MCF 10A (cell line): Measurements from ENCODE around the gene NFS1. TPM values are rescaled to one million over a fixed set of nuclear protein-coding genes. Genes with fewer than 3 reads are reported as not detected.

Source experiments
- BruUV-seq: library from RNA; stranded (reverse); fragments of 400-500 nt; replicated peaks from 2 replicates; lab custom pipeline; 2021; lab: Mats Ljungman, UMichigan
- CTCF ChIA-PET: fragments of 300-600 bp; sonication (Branson Sonifier 250); formaldehyde crosslinking; extraction: SDS; loops from one replicate; lab custom pipeline; 2021; ENCODE audit warnings: antibody characterized with exemption, inconsistent platforms; lab: Yijun Ruan, JAX
- POLR2A ChIA-PET: fragments of 300-600, 350-650 bp; sonication (Branson Sonifier 250); formaldehyde crosslinking; extraction: SDS; loops from one replicate; lab custom pipeline; 2020; ENCODE audit warnings: antibody characterized with exemption, inconsistent platforms; lab: Yijun Ruan, JAX
- DNase-seq: peaks from one replicate; pipeline ENCODE4 v3.0.0-alpha.2; 2018; ENCODE audit not compliant: unreplicated experiment
- H3K27ac Mint-ChIP-seq: one replicate; pipeline ENCODE4 v1.8.0; 2022; ENCODE audit warnings: mild to moderate bottlenecking, low read depth, mixed read lengths; ENCODE audit not compliant: unreplicated experiment
- H3K27me3 Mint-ChIP-seq: one replicate; pipeline ENCODE4 v1.8.0; 2022; ENCODE audit warnings: mixed read lengths; ENCODE audit not compliant: insufficient read depth, unreplicated experiment
- H3K36me3 Mint-ChIP-seq: one replicate; pipeline ENCODE4 v1.8.0; 2022; ENCODE audit warnings: mild to moderate bottlenecking, moderate library complexity, mixed read lengths; ENCODE audit not compliant: insufficient read depth, unreplicated experiment
- H3K4me1 Mint-ChIP-seq: one replicate; pipeline ENCODE4 v1.8.0; 2022; ENCODE audit warnings: mixed read lengths; ENCODE audit not compliant: insufficient read depth, unreplicated experiment
- H3K4me3 Mint-ChIP-seq: one replicate; pipeline ENCODE4 v1.8.0; 2022; ENCODE audit warnings: mild to moderate bottlenecking, moderate library complexity, mixed read lengths; ENCODE audit not compliant: unreplicated experiment
- H3K9me3 Mint-ChIP-seq: one replicate; pipeline ENCODE4 v1.8.0; 2022; ENCODE audit warnings: mixed read lengths; ENCODE audit not compliant: unreplicated experiment
- intact Hi-C: fragments of 100-400 bp; cut with micrococcal nuclease; formaldehyde crosslinking; loops from 2 replicates; pipeline ENCODE4 v1.14.1; 2022
- total RNA-seq: library from RNA; stranded (reverse); gene quantifications from 2 replicates; pipeline ENCODE4 v1.2.3, GENCODE V29; 2022
- TF ChIP-seq, protein P1 (sequence below): fragments of 200-600 bp; IDR thresholded peaks from one replicate; pipeline ENCODE4 v1.8.0; 2022; ENCODE audit warnings: antibody characterized with exemption, mild to moderate bottlenecking; ENCODE audit not compliant: unreplicated experiment

The NFS1 gene
- total RNA-seq, 1 experiment from 2014 or later, result 27.6 TPM

DNA sequence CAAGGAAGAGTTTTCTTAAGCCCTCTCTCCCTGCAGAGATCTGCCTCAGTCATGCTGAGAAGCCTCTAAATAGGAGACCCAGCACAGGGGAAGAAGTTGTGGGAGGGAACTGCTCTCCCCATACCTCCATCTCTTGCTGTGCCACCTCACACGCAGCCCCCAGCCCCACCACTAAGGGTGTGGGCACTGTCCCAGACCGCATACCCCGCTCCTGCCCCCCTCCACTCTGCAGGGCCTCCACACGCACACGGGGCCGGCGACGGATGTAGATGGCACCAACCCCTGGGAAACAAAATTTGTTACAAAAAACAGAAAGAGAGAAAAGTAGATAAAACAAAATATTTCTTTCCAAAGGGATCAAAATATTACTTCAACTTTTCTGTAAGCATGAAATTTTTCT lies 24.2 kb downstream of the NFS1 start:
- no TSS peak for BruUV-seq
- no peaks in the 10 kb centered on the region for H3K4me1 Mint-ChIP-seq
- DNase-seq, result no peak
- H3K4me3 Mint-ChIP-seq, result no peak overlapping the region
- H3K9me3 Mint-ChIP-seq, result no peaks in the 10 kb centered on the region
- H3K36me3 Mint-ChIP-seq, result peaks cover 75% of the 10 kb centered on the region
- H3K27me3 Mint-ChIP-seq, result no peaks in the 10 kb centered on the region
- ChIA-PET CTCF (interaction anchor here (0.6 to 0.8 kb wide), 2 partner anchors 18 to 189 kb away, joined by 3 to 4 read pairs; no protein-coding TSS in a partner anchor), POLR2A (interaction anchor here (0.6 to 4.6 kb wide), 4 partner anchors 10 to 410 kb away, joined by 3 to 38 read pairs (median 4); partner anchors contain the start of genes CPNE1 and RBM12)
- H3K27ac Mint-ChIP-seq, result no peak overlapping the region
- TF ChIP-seq, protein P1, sequence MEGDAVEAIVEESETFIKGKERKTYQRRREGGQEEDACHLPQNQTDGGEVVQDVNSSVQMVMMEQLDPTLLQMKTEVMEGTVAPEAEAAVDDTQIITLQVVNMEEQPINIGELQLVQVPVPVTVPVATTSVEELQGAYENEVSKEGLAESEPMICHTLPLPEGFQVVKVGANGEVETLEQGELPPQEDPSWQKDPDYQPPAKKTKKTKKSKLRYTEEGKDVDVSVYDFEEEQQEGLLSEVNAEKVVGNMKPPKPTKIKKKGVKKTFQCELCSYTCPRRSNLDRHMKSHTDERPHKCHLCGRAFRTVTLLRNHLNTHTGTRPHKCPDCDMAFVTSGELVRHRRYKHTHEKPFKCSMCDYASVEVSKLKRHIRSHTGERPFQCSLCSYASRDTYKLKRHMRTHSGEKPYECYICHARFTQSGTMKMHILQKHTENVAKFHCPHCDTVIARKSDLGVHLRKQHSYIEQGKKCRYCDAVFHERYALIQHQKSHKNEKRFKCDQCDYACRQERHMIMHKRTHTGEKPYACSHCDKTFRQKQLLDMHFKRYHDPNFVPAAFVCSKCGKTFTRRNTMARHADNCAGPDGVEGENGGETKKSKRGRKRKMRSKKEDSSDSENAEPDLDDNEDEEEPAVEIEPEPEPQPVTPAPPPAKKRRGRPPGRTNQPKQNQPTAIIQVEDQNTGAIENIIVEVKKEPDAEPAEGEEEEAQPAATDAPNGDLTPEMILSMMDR, result no peak
- intact Hi-C loops, result no loop called here

DNA sequence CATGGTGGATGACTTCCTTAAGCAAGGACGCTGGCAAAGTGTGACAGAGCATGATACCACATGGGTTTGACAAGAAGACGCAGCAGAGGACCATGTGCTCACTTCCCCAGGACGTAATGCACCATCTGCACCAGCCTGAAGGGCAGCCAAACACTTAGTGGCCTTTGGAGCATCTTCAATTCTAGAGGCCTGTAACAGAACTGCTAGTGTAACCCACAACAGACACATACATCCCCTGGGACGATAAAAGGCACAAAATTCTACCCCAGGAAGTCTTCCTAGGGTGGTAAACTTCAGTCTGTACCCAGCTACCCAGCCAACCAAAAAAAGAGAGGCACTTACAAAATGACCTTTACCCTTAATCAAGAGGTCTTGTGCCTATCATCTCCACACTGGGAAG lies 25.3 kb downstream of the NFS1 start:
- Mint-ChIP-seq H3K27me3 (no peaks in the 10 kb centered on the region), H3K4me3 (no peak overlapping the region), H3K9me3 (no peaks in the 10 kb centered on the region), H3K4me1 (no peaks in the 10 kb centered on the region), H3K27ac (no peak overlapping the region), H3K36me3 (peaks cover 78% of the 10 kb centered on the region)
- TF ChIP-seq, protein P1, result no peak
- ChIA-PET POLR2A (interaction anchor here (4.6 kb wide), 1 partner anchor 9 kb away, joined by 38 read pairs; the partner anchor contains the start of genes CPNE1 and RBM12), CTCF (no interaction called here)
- DNase-seq, result no peak
- BruUV-seq, result no TSS peak
- intact Hi-C loops, result no loop called here

DNA sequence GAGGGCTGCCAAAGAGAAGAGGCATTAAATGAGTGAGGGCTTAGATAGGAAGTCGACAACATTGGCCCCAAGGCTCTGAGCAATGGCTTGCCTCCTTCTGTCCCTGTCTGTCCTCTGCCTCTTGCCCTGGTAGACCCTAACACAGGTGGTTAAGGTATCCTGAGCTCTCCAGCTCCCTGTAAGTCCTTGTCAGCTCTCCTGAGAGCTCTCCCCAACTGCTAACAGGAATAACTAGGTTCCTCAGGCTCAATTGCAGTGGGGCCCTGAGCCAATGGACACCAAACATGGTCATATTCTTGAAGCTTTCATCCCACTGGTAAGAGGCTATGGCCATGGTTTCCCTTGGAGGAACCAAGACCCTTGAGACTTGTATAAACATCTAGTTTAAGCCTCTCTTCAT lies 29.5 kb downstream of the NFS1 start:
- POLR2A ChIA-PET, result interaction anchor here (0.9 to 2.4 kb wide), 3 partner anchors 9 to 73 kb away, joined by 3 to 9 read pairs (median 4); partner anchors contain the start of gene RBM39
- Mint-ChIP-seq H3K4me1 (no peaks in the 10 kb centered on the region), H3K27me3 (no peaks in the 10 kb centered on the region), H3K9me3 (no peaks in the 10 kb centered on the region), H3K4me3 (no peak overlapping the region), H3K27ac (peak overlapping the region; percentile 16), H3K36me3 (peaks cover 50% of the 10 kb centered on the region)
- intact Hi-C loops, result loop anchor here (10.0 kb wide), 1 partner anchor 105 kb away; no protein-coding TSS in a partner anchor
- TF ChIP-seq, protein P1, result no peak
- DNase-seq, result no peak
- CTCF ChIA-PET, result interaction anchor here (0.9 kb wide), 1 partner anchor 10 kb away, joined by 3 read pairs; no protein-coding TSS in a partner anchor
- BruUV-seq, result no TSS peak

DNA sequence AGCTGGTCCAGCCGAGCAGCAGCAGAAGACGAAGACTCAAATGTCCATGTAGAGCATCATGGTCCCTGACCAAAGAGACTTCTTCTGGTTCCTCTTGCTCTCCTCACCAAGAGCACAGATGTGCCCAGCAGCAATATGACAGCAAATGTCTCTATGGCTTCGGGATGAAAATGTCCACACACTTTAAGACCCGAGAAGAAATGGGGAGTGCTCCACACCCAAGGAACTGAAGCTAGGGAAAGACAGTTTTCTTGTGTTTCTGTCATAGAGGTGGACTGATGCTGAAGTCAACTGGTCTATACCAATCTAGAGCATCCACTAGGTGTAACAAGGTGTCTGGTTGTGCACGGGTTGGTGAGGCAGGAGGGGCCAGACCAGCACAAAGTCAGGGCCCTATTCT lies 29.9 kb downstream of the NFS1 start:
- intact Hi-C loops, result loop anchor here (10.0 kb wide), 1 partner anchor 104 kb away; no protein-coding TSS in a partner anchor
- CTCF ChIA-PET, result interaction anchor here (0.9 to 1.2 kb wide), 2 partner anchors 10 to 122 kb away, joined by 3 read pairs; no protein-coding TSS in a partner anchor

More for the DNA sequence above, 29.9 kb downstream of the NFS1 start:
- Mint-ChIP-seq H3K27ac (no peak overlapping the region), H3K4me3 (no peak overlapping the region), H3K27me3 (no peaks in the 10 kb centered on the region), H3K9me3 (no peaks in the 10 kb centered on the region), H3K36me3 (peaks cover 52% of the 10 kb centered on the region), H3K4me1 (no peaks in the 10 kb centered on the region)
- no peak for DNase-seq
- POLR2A ChIA-PET, result interaction anchor here (0.9 to 2.4 kb wide), 3 partner anchors 8 to 73 kb away, joined by 3 to 9 read pairs (median 4); partner anchors contain the start of gene RBM39
- BruUV-seq, result no TSS peak
- TF ChIP-seq, protein P1, result no peak
